Esophagus squamous epithelium (tissue), 4 donors: ENCODE results near the gene BORCS8.

ENCODE experiments used
- CTCF ChIP-seq, 6 experiments: fragments of 450-650 bp in 4 of 6; fragments of 200-600 bp in 2 of 6; sonication (generic) in 2 of 6; IDR thresholded peaks; one replicate each; pipeline ENCODE4 v1.5.1; 2016 to 2019; ENCODE audit warnings: antibody characterized with exemption in 6 of 6, mild to moderate bottlenecking in 4 of 6, moderate library complexity in 4 of 6
- POLR2A ChIP-seq, 4 donors: fragments of 450-650 bp; IDR thresholded peaks; one replicate each; pipeline ENCODE4 v1.6.1; 2017; ENCODE audit warnings: antibody characterized with exemption in 4 of 4, mild to moderate bottlenecking in 4 of 4, moderate library complexity in 3 of 4

- TF ChIP-seq CTCF (IDR thresholded peaks at IDR 0.05) (no peak), POLR2A (IDR thresholded peaks at IDR 0.05) (no peak)
These were observed 22.5 kb downstream of the BORCS8 start for GRCh38 chr19:19169236-19170052.
